GM19372 (cell line): Measurements from ENCODE around the gene ALOXE3.
"Not testable (repeated sequence)": the region's sequence is repeated elsewhere in the genome, so short reads cannot be mapped to it uniquely, and the experiment has no call there.

ENCODE experiments used
- ATAC-seq: cut with Tn5 transposase; IDR thresholded peaks from one replicate; pipeline ENCODE4 v1.9.1; 2021; ENCODE audit warnings: mild to moderate bottlenecking, low read depth, moderate library complexity; ENCODE audit not compliant: unreplicated experiment

ALOXE3 gene

GRCh38 chr17:8075081-8075480 is 43.2 kb downstream of the ALOXE3 start:
- ATAC-seq, result no peak

- no peak for ATAC-seq
Measured at GRCh38 chr17:8074554-8074953, 43.8 kb downstream of the ALOXE3 start.

- no peak for ATAC-seq
Measured at GRCh38 chr17:8073627-8074484, 44.5 kb downstream of the ALOXE3 start.

GRCh38 chr17:8072729-8073461 is 45.4 kb downstream of the ALOXE3 start:
- no peak for ATAC-seq

GRCh38 chr17:8072341-8072728 is 46.0 kb downstream of the ALOXE3 start:
- ATAC-seq, result no peak

GRCh38 chr17:8071496-8071895 is 46.8 kb downstream of the ALOXE3 start:
- no peak for ATAC-seq

GRCh38 chr17:8069587-8069860 is 48.8 kb downstream of the ALOXE3 start:
- ATAC-seq, result no peak

- no peak for ATAC-seq
Measured at GRCh38 chr17:8068736-8069586, 49.4 kb downstream of the ALOXE3 start.

- no peak for ATAC-seq
Measured at GRCh38 chr17:8067806-8068205, 50.5 kb downstream of the ALOXE3 start.

GRCh38 chr17:8066841-8067775 is 51.2 kb downstream of the ALOXE3 start:
- ATAC-seq, result no peak

- ATAC-seq, result no peak
Measured at GRCh38 chr17:8064561-8065019, 53.7 kb downstream of the ALOXE3 start.

- ATAC-seq, result no peak
Measured at GRCh38 chr17:8063761-8064534, 54.4 kb downstream of the ALOXE3 start.

- ATAC-seq, result no peak
Measured at GRCh38 chr17:8062807-8063483, 55.4 kb downstream of the ALOXE3 start.

GRCh38 chr17:8062435-8062806 is 55.9 kb downstream of the ALOXE3 start:
- no peak for ATAC-seq

- not testable (repeated sequence) for ATAC-seq
Measured at GRCh38 chr17:8061851-8062250, 56.5 kb downstream of the ALOXE3 start.

- no peak for ATAC-seq
Measured at GRCh38 chr17:8060274-8060673, 58.0 kb downstream of the ALOXE3 start.

GRCh38 chr17:8059131-8059530 is 59.2 kb downstream of the ALOXE3 start:
- ATAC-seq, result no peak

GRCh38 chr17:8057691-8058114 is 60.6 kb downstream of the ALOXE3 start:
- no peak for ATAC-seq
